DND-41 (cell line): Measurements from ENCODE around the gene WARS2.

Source experiments
- CTCF ChIP-seq: IDR thresholded peaks from 2 replicates; pipeline ENCODE4 v1.5.1; 2012; ENCODE audit warnings: borderline replicate concordance, low read length, moderate library complexity, mild to moderate bottlenecking; ENCODE audit not compliant: poor library complexity, severe bottlenecking; ENCODE audit errors: extremely low read depth
- EZH2 ChIP-seq: IDR thresholded peaks from 3 replicates; pipeline ENCODE4 v1.6.1; 2012; ENCODE audit warnings: borderline replicate concordance, low read depth, mild to moderate bottlenecking, moderate library complexity, low read length, inconsistent platforms; ENCODE audit not compliant: severe bottlenecking

DNA sequence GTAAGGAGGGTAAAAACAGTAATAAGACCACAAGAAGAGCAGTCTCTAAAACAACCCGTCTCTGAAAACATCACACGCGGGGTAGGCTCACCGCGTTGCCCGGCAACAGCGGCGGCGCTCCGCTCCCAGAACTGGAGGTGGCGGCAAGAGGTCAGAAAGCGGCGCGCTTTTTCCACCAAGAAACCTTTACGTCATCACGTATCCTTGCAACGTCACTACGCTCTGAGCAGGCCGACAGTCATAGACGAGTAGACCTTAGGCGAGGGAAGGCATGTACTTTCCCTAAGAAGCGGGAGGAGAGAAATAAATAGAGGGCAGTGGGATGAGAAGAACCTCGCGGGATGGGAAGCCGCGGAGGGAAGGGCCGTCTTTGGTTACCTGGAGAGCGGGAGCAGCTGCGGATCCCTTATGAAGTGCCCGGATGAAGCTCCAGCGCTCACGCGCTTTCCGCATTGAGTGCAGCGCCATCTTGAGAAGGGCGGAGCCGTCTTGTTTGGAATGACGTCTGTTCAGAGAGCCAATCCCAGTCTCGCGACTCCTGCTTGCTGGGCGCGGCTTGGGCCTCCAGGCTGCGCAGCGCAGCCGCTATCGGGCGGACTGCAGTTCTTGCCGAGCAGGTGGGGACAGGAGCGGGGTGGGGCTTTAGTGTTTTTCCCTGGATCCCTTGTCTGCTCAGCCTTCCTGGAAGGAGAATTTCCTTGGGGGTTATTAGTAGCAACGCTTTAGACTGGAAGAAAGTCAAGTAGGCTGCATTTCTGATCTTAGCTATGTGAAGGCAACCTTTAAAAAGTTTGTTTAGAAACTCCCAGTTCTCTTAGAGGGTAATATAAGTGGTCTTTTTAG lies at the start of gene WARS2:
- TF ChIP-seq CTCF, result no peak
- no peak for TF ChIP-seq EZH2
